Liver (tissue), 9 donors: ENCODE results near the gene CACNA1E. TPM values are rescaled to one million over a fixed set of nuclear protein-coding genes. Genes with fewer than 3 reads are reported as not detected.

ENCODE experiments used
- DNase-seq: peaks from one replicate; pipeline ENCODE4 v3.0.0-alpha.2; 2017; ENCODE audit warnings: low spot score
- H3K27ac ChIP-seq, 2 donors: one replicate each; pipeline ENCODE4 v1.7.0; 2013; ENCODE audit warnings: inconsistent platforms in 2 of 2, low read length in 2 of 2, control low read depth in 1 of 2, low read depth in 1 of 2, mild to moderate bottlenecking in 1 of 2
- H3K27me3 ChIP-seq, 4 donors: one replicate each; pipeline versions ENCODE4 v1.6.1 to v1.7.0; 2013; ENCODE audit warnings: low read length in 3 of 4, inconsistent platforms in 1 of 4, mild to moderate bottlenecking in 1 of 4, moderate library complexity in 1 of 4; ENCODE audit not compliant: control insufficient read depth in 4 of 4, insufficient read depth in 4 of 4
- H3K36me3 ChIP-seq, 4 donors: one replicate each; pipeline versions ENCODE4 v1.6.1 to v1.7.0; 2013; ENCODE audit warnings: low read length in 3 of 4, mild to moderate bottlenecking in 3 of 4, low read depth in 1 of 4, moderate library complexity in 1 of 4; ENCODE audit not compliant: control insufficient read depth in 4 of 4, insufficient read depth in 3 of 4
- H3K4me1 ChIP-seq, 4 donors: one replicate each; pipeline versions ENCODE4 v1.6.1 to v1.7.0; 2013; ENCODE audit warnings: low read length in 3 of 4, mild to moderate bottlenecking in 3 of 4, moderate library complexity in 1 of 4; ENCODE audit not compliant: control insufficient read depth in 4 of 4, insufficient read depth in 4 of 4
- H3K4me3 ChIP-seq, 3 donors: one replicate each; pipeline versions ENCODE4 v1.6.1 to v1.7.0; 2013; ENCODE audit warnings: low read length in 3 of 3, control low read depth in 1 of 3, low read depth in 1 of 3, mild to moderate bottlenecking in 1 of 3
- H3K9ac ChIP-seq, 2 donors: one replicate each; pipeline ENCODE4 v1.7.0; 2013; ENCODE audit warnings: low read length in 2 of 2, mild to moderate bottlenecking in 2 of 2, moderate library complexity in 2 of 2, control low read depth in 1 of 2, low read depth in 1 of 2
- H3K9me3 ChIP-seq, 4 donors: one replicate each; pipeline versions ENCODE4 v1.6.1 to v1.7.0; 2013; ENCODE audit warnings: low read length in 3 of 4; ENCODE audit not compliant: control insufficient read depth in 4 of 4
- CTCF ChIP-seq: fragments of 150-350 bp; IDR thresholded peaks from 2 replicates; pipeline ENCODE4 v1.5.1; 2017; ENCODE audit warnings: improper control_type of control experiment, low read depth, low read length; ENCODE audit not compliant: missing input control
- EGR1 ChIP-seq, 2 donors: IDR thresholded peaks; 2 replicates each; pipeline ENCODE4 v1.6.1; 2016 to 2018; ENCODE audit warnings: antibody characterized with exemption in 2 of 2, low read depth in 2 of 2
- FOXA1 ChIP-seq: IDR thresholded peaks from 2 replicates; pipeline ENCODE4 v1.6.1; 2016; ENCODE audit warnings: antibody characterized with exemption
- GABPA ChIP-seq, 2 donors: IDR thresholded peaks in 1 of 2; conservative IDR thresholded peaks in 1 of 2; 2 replicates each; pipeline ENCODE4 v1.6.1; 2016; ENCODE audit warnings: antibody characterized with exemption in 2 of 2, mild to moderate bottlenecking in 1 of 2, moderate library complexity in 1 of 2
- HNF4A ChIP-seq, 2 donors: conservative IDR thresholded peaks; 2 replicates each; pipeline ENCODE4 v1.6.1; 2016; ENCODE audit warnings: antibody characterized with exemption in 2 of 2, mild to moderate bottlenecking in 2 of 2
- HNF4G ChIP-seq: IDR thresholded peaks from 2 replicates; pipeline ENCODE4 v1.6.1; 2016; ENCODE audit warnings: antibody characterized with exemption
- JUND ChIP-seq, 2 donors: IDR thresholded peaks; 2 replicates each; pipeline ENCODE4 v1.6.1; 2016; ENCODE audit warnings: antibody characterized with exemption in 2 of 2
- MAX ChIP-seq: IDR thresholded peaks from 2 replicates; pipeline ENCODE4 v1.6.1; 2016; ENCODE audit warnings: antibody characterized with exemption
- NR2F2 ChIP-seq: IDR thresholded peaks from 2 replicates; pipeline ENCODE4 v1.6.1; 2016; ENCODE audit warnings: antibody characterized with exemption
- RAD21 ChIP-seq, 2 donors: IDR thresholded peaks; 2 replicates each; pipeline ENCODE4 v1.6.1; 2016; ENCODE audit warnings: antibody characterized with exemption in 2 of 2, mild to moderate bottlenecking in 2 of 2
- REST ChIP-seq: IDR thresholded peaks from 2 replicates; pipeline ENCODE4 v1.6.1; 2016; ENCODE audit warnings: antibody characterized with exemption, mild to moderate bottlenecking
- RXRA ChIP-seq, 2 donors: IDR thresholded peaks; 2 replicates each; pipeline ENCODE4 v1.6.1; 2017 to 2018; ENCODE audit warnings: antibody characterized with exemption in 2 of 2, mild to moderate bottlenecking in 1 of 2
- SP1 ChIP-seq: IDR thresholded peaks from 2 replicates; pipeline ENCODE4 v1.6.1; 2018; ENCODE audit warnings: antibody characterized with exemption, mild to moderate bottlenecking
- TAF1 ChIP-seq: conservative IDR thresholded peaks from 2 replicates; pipeline ENCODE4 v1.6.1; 2016; ENCODE audit warnings: antibody characterized with exemption, mild to moderate bottlenecking
- YY1 ChIP-seq: IDR thresholded peaks from 2 replicates; pipeline ENCODE4 v1.6.1; 2016; ENCODE audit warnings: antibody characterized with exemption, mild to moderate bottlenecking
- ZBTB33 ChIP-seq: IDR thresholded peaks from 2 replicates; pipeline ENCODE4 v1.6.1; 2016; ENCODE audit warnings: antibody characterized with exemption
- WGBS: extraction: QIAGEN DNeasy Blood & Tissue Kit; methylation state at CpG from one replicate; pipeline ENCODE4 v1.1.7; 2013; 5-methylcytosine and 5-hydroxymethylcytosine counted together
- polyA plus RNA-seq, 2 donors: library from polyadenylated mRNA; stranded (reverse) in 1 of 2; unstranded in 1 of 2; fragments of 200-250 nt in 1 of 2; fragments of >200 nt in 1 of 2; fragmentation: Nextera tagmentation in 1 of 2; extraction: Ambion mirVana in 1 of 2; gene quantifications; one replicate each; pipeline versions ENCODE4 v1.2.1 to v1.2.3, GENCODE V29; 2013 to 2015
- total RNA-seq, 2 donors: library from RNA; depleted of rRNA; stranded (reverse); fragments of >200 nt; gene quantifications; one replicate each; pipeline ENCODE4 v1.2.3, GENCODE V29; 2014
- TF ChIP-seq, protein P1 (sequence below): IDR thresholded peaks from 2 replicates; pipeline ENCODE4 v1.6.1; 2016; ENCODE audit warnings: antibody characterized with exemption
- donor health status: healthy.
- donor health status: healthy.
- donor health status: healthy.
- donor health status: healthy.
- donor health status: healthy.

CACNA1E gene
- total and polyA plus RNA-seq, 4 donors, result under 0.01 to 0.08 (median 0.01) TPM; not detected in 1

GRCh38 chr1:181655756-181656155, 172.4 kb downstream of the CACNA1E start:
- Histone ChIP-seq H3K9ac (no peak overlapping the region), H3K36me3 (no peaks in the 10 kb centered on the region), H3K27me3 (no peaks in the 10 kb centered on the region), H3K27ac (no peak overlapping the region), H3K4me3 (no peak overlapping the region), H3K4me1 (peaks cover 0 to 10% (median 3%) of the 10 kb centered on the region in 4 donors), H3K9me3 (no peaks in the 10 kb centered on the region)
- TF ChIP-seq RXRA (IDR thresholded peaks at IDR 0.05), result no peak
- no peak for TF ChIP-seq NR2F2
- no peak for TF ChIP-seq FOXA1
- no peak for TF ChIP-seq REST
- no peak for TF ChIP-seq TAF1
- no peak for TF ChIP-seq JUND (IDR thresholded peaks at IDR 0.05)
- TF ChIP-seq CTCF, result no peak
- TF ChIP-seq ZBTB33, result no peak
- TF ChIP-seq, protein P1, sequence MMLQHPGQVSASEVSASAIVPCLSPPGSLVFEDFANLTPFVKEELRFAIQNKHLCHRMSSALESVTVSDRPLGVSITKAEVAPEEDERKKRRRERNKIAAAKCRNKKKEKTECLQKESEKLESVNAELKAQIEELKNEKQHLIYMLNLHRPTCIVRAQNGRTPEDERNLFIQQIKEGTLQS, result no peak
- TF ChIP-seq EGR1 (IDR thresholded peaks at IDR 0.05; ENCODE audit: low read depth in 2 of 2), result no peak
- TF ChIP-seq HNF4G, result no peak
- TF ChIP-seq YY1, result no peak
- TF ChIP-seq MAX, result no peak
- TF ChIP-seq SP1, result no peak
- TF ChIP-seq HNF4A (conservative IDR thresholded peaks at IDR 0.05), result no peak
- no peak for TF ChIP-seq GABPA (IDR thresholded peaks at IDR 0.05 in 1 of 2, conservative IDR thresholded peaks at IDR 0.05 in 1 of 2)
- TF ChIP-seq RAD21 (IDR thresholded peaks at IDR 0.05), result no peak
- 92% methylated on average over 2 of the region's 2 CpGs for WGBS
- DNase-seq, result no peak

DNA sequence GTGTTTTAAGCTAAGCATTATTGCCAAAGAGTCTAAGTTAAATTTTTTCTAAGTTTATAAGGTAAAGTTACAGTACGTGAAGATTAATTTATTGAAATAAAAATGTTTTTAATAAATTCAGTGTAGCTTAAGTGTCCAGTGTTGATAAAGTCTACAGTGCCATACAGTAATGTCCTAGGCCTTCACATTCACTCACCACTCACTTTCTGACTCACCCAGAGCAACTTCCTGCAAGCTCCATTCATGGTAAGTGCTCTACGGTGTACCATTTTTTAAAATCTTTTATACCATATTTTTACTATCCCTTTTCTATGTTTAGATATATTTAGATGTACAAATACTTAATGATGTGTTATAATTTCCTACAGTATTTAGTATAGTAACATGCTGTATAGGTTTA, 173.2 kb downstream of the CACNA1E start:
- 95% methylated on average over 2 of the region's 2 CpGs for WGBS
- TF ChIP-seq REST (no peak), NR2F2 (no peak), ZBTB33 (no peak), FOXA1 (no peak), TAF1 (no peak), YY1 (no peak)
- H3K27me3 ChIP-seq, result no peaks in the 10 kb centered on the region
- DNase-seq, result no peak
- H3K4me3 ChIP-seq, result no peak overlapping the region
- H3K9me3 ChIP-seq, result no peaks in the 10 kb centered on the region
- H3K27ac ChIP-seq, result no peak overlapping the region
- H3K4me1 ChIP-seq, result peaks cover 0 to 10% (median 3%) of the 10 kb centered on the region in 4 donors
- H3K36me3 ChIP-seq, result no peaks in the 10 kb centered on the region
- H3K9ac ChIP-seq, result no peak overlapping the region
